Stimulated activated CD4-positive, alpha-beta T cell treated with anti-CD3 and anti-CD28 coated beads, TNF-alpha, amount 100 ng/mL, for 48 hours (primary cell): ENCODE results near the gene SYPL1.

Source experiments
- DNase-seq, 3 donors: peaks; one replicate each; pipeline ENCODE4 v3.0.0-alpha.2; 2020; ENCODE audit warnings: low read depth in 3 of 3

Gene SYPL1

DNA sequence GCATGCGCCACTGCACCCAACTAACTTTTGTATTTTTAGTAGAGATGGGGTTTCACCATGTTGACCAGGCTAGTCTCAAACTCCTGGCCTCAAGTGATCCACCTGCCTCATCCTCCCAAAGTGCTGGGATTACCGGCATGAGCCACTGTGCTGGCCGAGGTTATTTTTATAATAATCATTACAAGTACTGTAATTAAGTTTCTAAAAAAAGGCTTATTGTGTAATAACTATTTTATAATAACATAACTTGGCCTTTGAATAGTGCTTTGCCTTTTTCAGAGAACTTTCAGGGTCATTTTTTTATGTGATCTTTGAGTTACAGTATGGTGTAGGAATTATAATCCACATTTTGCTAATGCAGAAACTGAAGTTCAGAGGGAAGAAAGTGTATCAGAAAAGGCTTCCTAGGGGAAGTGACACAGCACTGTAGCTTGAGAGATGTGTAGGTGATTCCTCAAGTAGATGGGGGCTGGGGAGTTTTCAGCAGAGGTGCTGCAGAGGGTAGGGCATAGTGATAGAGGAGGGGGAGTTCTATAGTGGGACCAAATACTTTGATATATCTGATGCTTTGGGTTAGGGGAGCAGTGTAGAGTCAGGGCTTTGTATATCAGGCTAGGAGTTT is 9.2 kb upstream of the SYPL1 start:
- DNase-seq, result no peak

DNA sequence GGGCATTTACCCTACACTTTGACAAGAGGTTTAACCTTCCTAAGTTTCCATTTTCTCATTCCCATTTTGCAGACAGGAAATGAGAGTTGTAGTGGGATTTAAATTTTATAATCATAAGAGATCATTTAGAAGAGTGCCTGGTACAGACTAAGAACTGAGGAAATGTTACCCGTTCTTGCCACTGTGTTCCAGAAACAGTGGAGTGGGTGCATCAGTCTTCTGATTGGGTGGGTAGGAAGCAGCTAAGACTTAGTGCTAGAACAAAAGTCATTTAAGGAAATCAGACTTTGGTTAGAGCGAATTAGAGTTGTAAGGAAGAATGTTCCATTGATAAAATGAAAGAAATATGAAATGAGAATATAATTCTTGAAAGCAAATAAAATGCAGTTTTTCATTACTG is 8.4 kb upstream of the SYPL1 start:
- DNase-seq, result no peak

DNA sequence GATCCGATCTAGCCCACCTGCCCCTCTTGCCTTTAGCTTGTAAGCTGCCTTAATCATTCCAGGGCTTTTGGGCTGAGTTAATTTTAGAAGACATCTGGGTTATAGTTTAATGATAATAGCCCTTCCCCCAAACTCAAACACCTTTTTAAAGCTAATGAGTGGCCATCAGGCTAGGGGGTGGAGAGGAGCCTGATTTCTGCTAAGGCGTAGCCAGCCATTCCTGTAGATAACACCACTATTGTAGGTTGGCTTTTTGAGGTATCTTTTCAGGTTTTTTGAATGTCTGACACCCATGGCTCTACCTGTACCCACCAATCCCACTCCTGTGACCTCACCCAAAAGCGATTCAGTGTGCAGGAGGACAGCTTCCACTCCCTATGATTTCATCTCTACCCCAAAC is 7.6 kb upstream of the SYPL1 start:
- DNase-seq, result no peak

- DNase-seq, result no peak
Observed at GRCh38 chr7:106117786-106118544, 5.9 kb upstream of the SYPL1 start.

DNA sequence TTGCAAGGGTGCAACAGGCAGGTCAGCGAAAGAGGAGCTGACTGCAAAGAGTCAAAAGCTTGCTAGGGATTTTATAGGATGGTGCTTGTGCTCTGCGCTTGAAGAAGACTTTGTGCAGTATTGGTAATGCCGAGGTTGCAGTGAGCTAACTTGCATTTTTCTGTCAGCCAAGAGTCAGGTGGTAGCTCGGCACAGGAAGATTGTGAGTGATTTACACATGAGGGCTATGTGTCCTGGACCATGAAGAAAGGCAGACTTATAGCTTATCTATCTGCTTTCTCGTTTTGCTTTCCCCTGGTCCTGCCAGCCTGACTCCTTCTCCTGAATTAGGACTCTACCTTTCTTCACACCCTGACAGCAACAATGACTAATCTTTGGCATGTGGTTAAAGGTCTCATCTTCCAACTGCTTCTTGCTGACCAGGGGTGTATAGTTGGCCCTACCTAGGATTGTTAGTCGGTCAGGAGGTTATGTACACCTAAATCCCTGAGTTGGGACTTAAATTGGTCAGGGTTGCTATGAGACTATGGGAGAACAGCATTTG is 4.1 kb upstream of the SYPL1 start:
- no peak for DNase-seq

DNA sequence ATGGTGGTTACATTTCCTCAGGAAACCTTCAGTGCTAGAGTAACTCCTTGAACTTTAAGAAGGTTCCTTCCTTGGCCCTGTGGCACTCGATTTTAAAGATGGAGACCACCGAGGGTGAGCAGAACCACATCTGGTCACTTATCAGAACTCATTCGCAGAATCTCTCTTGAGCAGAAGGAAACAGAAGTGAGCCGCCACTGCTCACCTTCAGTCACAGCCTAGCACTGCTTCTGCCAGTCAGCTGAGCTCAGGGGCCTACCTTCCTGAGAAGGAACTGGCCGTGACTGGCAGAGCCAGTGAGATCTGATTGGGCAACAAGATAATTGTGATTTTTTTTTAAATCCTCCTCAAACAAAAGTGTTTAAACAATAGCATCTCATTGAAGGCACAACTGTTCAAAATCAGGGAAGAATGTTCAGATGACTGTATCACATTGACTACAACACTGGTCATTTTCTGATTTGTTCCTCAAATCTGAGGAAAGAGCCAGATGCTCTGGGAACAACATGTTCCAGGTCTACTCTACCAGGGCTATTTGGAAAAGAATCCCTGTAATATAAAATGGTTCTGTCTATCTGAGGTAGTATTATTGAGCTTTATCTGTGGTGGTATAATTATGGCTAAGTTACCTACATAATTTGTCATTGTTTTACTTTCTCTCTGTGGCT is 2.7 kb upstream of the SYPL1 start:
- DNase-seq, result peak in 1 of 3 donors; percentile 19

GRCh38 chr7:106112972-106113421 is 885 bp upstream of the SYPL1 start:
- DNase-seq, result no peak

DNA sequence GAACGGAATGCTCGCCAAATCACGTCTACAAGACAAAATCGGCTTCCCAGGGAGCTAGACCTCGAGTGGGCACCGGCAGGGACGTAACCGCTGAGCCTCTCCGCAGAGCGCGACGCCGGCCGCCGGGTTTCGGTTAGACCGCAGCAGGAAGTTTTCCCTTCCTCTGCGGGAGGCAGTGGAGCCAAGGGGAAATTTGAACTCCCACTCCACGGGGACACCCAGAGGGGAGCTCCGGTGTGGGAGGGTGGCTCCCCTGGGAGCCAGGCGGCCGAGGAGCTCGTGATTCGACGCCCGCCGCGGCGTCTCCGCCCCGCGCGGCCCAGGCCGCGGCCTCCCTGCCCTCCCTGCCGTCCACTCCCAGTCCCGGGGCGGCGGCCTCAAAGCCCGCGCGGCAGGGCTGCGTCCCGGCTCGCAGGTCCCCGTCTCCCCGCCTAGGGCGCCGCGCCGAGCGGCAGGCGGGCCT is 426 bp downstream of the SYPL1 start:
- peak in 2 of 3 donors; percentile 10 for DNase-seq

DNA sequence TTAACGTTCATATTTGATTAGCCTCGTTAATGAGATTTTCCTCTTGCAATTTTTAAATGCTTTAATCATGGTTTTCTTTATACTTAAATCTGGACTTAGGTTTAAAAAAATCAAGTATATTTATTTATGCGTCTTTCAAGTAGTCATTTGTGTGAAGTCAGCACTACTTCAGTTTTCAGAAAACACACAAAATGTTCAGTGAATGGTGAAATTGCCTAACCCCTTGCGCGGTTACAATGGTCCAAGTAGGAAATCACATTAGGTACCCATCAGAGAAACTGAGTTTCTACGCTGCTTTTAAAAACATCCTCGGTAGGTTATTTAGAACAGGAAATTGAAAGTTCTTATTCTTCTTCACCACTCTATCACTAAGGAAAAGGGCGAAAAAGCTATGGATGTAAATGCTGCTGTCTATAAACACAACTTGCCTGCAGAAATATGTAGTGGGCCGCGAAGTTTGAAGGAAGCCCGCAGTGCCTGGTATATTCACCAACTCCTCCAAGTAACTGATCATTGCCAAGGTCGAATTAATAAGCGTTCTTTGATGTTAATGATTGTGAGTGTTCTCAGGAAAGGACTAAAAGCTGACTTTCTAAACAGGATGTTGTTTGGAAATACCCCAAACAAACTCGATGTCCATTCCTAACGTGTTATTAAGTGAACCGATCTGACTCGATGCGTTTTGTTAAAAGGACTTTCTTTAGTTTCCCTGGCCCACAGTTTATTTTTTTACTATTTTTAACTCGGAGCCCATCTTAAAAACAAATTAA is 1.0 kb downstream of the SYPL1 start:
- DNase-seq, result no peak

DNA sequence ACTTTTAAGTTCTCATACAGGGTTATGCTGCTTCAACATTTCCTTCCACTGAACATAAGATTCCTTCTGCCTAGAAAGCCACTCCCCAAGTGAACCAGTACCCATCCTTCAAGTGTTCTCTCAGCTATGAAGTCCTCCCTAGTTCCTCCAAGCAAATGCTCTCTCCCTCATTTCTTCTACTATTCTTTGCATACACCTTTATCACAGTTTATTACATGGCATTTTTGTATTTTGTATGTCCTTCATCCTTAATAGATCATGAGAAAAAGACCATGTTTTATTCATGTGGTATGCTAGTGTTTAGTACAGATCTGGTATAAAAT is 1.9 kb downstream of the SYPL1 start:
- no peak for DNase-seq

DNA sequence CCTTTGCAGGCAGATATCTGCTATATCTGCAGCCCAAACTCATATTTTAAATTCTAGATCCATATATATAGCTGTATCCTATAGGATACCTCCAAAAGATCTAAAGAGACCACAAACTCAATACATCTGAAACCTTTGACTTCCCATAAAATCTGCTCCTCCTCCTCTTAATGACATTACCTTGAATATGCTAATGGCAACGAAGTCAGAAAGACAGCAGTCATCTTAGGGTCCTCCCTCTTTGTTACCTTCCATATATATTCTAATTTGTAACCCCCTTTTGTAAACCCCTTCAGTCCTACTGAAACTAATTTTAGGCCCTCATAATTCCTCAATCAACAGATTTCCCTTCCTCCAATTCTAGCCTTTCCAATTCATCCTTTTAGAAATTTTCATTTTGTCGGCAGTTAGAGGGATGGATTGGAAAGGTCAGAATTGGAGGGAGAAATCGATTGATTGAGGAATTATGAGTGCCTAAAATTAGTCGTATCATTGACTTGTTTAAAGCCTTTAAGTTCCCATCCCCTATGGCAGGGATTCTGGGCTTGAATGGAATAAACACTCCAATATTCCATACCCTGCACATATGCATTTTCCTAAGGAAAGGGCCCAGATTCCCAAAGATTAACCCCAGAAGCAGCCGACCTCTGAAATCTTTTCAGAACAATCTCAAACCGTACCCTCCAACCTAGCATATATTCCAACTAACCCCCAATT is 2.4 kb downstream of the SYPL1 start:
- DNase-seq, result no peak

- no peak for DNase-seq
Observed at GRCh38 chr7:106108991-106109390, 3.1 kb downstream of the SYPL1 start.

DNA sequence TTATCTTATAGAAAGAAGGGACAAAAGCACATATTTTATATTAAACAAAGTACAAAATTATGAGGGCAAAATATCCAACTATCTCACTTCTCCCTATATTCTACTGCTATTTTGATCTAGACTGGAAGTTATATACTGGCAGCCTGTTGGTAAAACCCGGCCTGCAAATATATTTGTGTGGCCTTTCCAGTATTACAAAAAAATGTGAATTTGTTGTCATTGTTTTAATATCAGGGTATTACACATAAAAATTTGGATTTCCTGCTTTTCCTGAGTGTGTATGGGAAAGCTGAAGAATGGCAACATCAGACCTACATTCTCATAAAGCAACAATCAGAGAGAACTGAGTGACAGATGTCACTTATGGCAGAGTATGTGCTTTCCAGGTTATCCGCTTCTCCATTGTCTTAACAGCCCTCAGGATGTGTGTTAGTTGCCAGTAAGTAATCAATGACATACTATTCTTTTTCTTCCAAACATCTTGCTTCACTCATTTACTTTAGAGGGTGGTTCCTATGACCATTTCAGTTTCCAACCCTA is 7.3 kb downstream of the SYPL1 start:
- no peak for DNase-seq

- DNase-seq, result no peak
Observed at GRCh38 chr7:106102387-106102966, 9.6 kb downstream of the SYPL1 start.

GRCh38 chr7:106101726-106102125 is 10.4 kb downstream of the SYPL1 start:
- DNase-seq, result no peak

DNA sequence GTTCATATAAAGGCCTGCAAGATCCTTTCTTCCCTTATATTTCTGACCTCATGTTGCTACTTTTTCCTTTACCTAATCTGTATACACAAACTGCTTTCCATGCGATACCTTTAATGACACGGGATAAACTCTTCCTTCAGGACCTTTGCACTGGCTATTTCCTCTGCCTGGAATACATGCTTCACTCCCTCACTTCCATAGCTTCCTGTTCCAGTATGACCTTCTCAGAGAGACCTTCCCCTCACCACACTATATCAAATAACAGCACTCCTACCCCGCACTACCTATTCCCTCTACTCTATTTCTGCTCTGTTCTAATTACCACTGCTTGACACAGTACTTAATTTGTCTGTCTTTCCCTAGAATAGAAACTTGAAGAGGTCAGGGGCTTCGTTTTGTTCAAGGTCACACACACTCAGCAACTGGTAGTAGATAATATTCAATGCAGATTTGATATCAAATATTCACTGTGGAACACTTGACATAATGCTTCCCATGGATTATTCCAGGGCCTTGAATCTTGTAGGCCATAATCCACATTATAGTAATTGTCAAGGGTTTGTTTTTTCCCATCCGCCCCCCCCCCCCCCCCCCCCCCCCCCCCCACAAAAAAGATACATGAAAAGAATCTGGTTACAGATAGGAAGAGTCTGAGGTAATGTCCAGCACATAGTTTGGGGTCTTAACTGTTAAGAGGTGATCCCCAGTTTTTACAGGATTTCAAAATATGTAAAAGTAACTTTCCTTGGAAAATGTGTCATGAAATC is 11.1 kb downstream of the SYPL1 start:
- DNase-seq, result no peak

DNA sequence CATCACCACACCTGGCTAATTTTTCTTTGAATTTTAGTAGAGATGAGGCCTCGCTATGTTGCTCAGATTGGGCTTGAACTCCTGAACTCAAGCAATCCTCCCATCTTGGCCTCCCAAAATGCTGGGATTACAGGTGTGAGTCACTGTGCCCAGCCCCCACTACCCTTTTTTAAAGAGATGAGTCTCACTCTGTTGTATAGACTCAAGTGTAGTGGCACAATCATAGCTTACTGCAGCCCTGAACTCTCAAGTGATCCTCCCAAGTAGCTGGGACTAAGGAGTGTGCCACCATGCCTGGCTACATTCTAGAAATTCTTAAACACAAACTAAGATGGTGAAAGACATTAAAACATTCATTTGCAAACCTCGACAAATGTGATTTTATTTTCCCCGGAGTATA is 12.6 kb downstream of the SYPL1 start:
- DNase-seq, result no peak

- DNase-seq, result no peak
Observed at GRCh38 chr7:106098889-106099288, 13.2 kb downstream of the SYPL1 start.

DNA sequence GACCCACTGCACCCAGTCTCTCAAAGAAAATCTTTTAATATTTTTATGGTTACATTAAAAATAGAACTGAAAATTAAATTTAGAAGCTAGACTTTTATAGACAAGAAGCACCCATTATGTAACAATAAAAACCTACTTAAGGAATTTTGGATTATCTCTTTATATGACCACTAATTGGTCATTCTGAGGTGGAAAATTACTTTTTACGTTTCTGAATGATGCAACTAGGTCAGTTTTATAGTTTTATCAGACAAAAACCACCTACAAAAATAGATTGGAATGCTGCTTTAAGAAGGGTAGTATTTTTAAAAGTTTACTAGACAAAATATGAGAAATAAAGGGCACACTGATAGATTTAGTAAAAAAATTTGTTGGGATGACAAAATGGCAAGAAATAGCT is 16.5 kb downstream of the SYPL1 start:
- DNase-seq, result no peak

DNA sequence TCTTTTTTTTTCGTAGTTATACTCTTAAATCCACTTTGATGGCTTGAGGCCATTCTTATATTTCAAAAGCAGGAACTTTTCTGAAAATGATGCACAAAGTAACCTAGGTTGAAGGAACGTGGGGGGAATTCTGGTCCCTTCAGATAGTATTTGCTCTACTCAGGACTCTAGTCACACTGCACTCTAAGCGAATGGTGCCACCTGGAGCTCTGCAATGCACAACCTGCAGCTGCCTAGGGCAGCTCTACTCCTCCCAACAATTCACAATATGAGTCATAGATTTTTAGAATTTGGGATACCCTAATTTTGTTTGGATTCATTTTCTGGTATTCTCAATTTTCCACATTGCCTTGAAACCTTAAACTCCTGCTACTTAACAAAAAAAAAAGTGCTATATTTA is 17.3 kb downstream of the SYPL1 start:
- DNase-seq, result no peak
